GM12878 (cell line): ENCODE measurements around the gene LBR. TPM values are rescaled to one million over a fixed set of nuclear protein-coding genes. Genes with fewer than 3 reads are reported as not detected.

Experiments used
- CBFB ChIP-seq: IDR thresholded peaks from 2 replicates; pipeline ENCODE4 v1.6.1; 2016; ENCODE audit warnings: antibody characterized with exemption, low read depth
- CUX1 ChIP-seq: IDR thresholded peaks from 2 replicates; pipeline ENCODE4 v1.6.1; 2012; ENCODE audit warnings: improper control_type of control experiment, low read depth, low read length; ENCODE audit not compliant: insufficient replicate concordance
- ETV6 ChIP-seq, 2 experiments: fragments of 450-650 bp in 1 of 2; IDR thresholded peaks in 1 of 2; conservative IDR thresholded peaks in 1 of 2; 2 replicates each; pipeline ENCODE4 v1.6.1; 2014; ENCODE audit warnings: antibody characterized with exemption in 1 of 2, borderline replicate concordance in 1 of 2, low read depth in 1 of 2, mild to moderate bottlenecking in 1 of 2, moderate library complexity in 1 of 2
- HCFC1 ChIP-seq: fragments of 150-350 bp; IDR thresholded peaks from 2 replicates; pipeline ENCODE4 v1.6.1; 2014; ENCODE audit warnings: low read length
- PML ChIP-seq: IDR thresholded peaks from 2 replicates; pipeline ENCODE4 v1.6.1; 2012; ENCODE audit warnings: low read length, inconsistent platforms
- POLR2A ChIP-seq: IDR thresholded peaks from 2 replicates; pipeline ENCODE4 v1.6.1; 2011; ENCODE audit warnings: low read depth, mild to moderate bottlenecking, low read length
- POLR2AphosphoS5 ChIP-seq: IDR thresholded peaks from 2 replicates; pipeline ENCODE4 v1.6.1; 2011; ENCODE audit warnings: mild to moderate bottlenecking, low read length, inconsistent platforms
- SIN3A ChIP-seq: IDR thresholded peaks from 2 replicates; pipeline ENCODE4 v1.6.1; 2012; ENCODE audit warnings: low read depth, low read length, improper control_type of control experiment
- SREBF2 ChIP-seq: IDR thresholded peaks from 2 replicates; pipeline ENCODE4 v1.6.1; 2012; ENCODE audit warnings: mild to moderate bottlenecking, low read length
- SRF ChIP-seq, 2 experiments: IDR thresholded peaks; 2 replicates each; pipeline ENCODE4 v1.6.1; 2011; ENCODE audit warnings: low read depth in 2 of 2, low read length in 2 of 2, mild to moderate bottlenecking in 1 of 2, moderate library complexity in 1 of 2
- TAF1 ChIP-seq: IDR thresholded peaks from 2 replicates; pipeline ENCODE4 v1.6.1; 2011; ENCODE audit warnings: mild to moderate bottlenecking, low read depth, low read length, borderline replicate concordance
- TCF12 ChIP-seq: IDR thresholded peaks from 2 replicates; pipeline ENCODE4 v1.6.1; 2011; ENCODE audit warnings: low read depth, mild to moderate bottlenecking, low read length
- TCF3 ChIP-seq: IDR thresholded peaks from 2 replicates; pipeline ENCODE4 v1.6.1; 2012; ENCODE audit warnings: low read depth, mild to moderate bottlenecking, low read length, borderline replicate concordance; ENCODE audit not compliant: insufficient read depth
- ZNF207 ChIP-seq: fragments of 450-650 bp; IDR thresholded peaks from 2 replicates; pipeline ENCODE4 v1.6.1; 2014; ENCODE audit warnings: antibody characterized with exemption, mild to moderate bottlenecking, borderline replicate concordance
- ZNF274 ChIP-seq: IDR thresholded peaks from one replicate; pipeline ENCODE4 v1.8.0; 2011; ENCODE audit not compliant: insufficient read length, insufficient read depth
- polyA plus RNA-seq, 11 experiments: library from polyadenylated mRNA; depleted of rRNA in 4 of 11; unstranded in 6 of 11; stranded (reverse) in 5 of 11; fragments of >200 nt; fragmentation: Nextera tagmentation in 4 of 11; fragmentation: Illumina TruSeq in 1 of 11; extraction: Ambion mirVana in 4 of 11; extraction: Trizol in 1 of 11; gene quantifications; 1 replicate in 1 of 11; 2 replicates in 10 of 11; pipeline versions ENCODE4 v1.2.1 to v1.2.3, GENCODE V29; 2011 to 2016; ENCODE audit warnings: inconsistent platforms in 2 of 11, missing spikeins in 2 of 11, low read depth in 1 of 11
- total RNA-seq, 4 experiments: library from RNA; depleted of rRNA in 3 of 4; stranded (reverse); fragments of >200 nt in 3 of 4; fragmentation: Illumina TruSeq in 1 of 4; extraction: Trizol in 1 of 4; gene quantifications; 2 replicates each; pipeline versions ENCODE4 v1.2.1 to v1.2.3, GENCODE V29; 2013 to 2021
- TF ChIP-seq, protein P1 (sequence below): fragments of 450-650 bp; formaldehyde crosslinking; IDR thresholded peaks from 2 replicates; pipeline ENCODE4 v1.4.0; 2022; ENCODE audit warnings: mild to moderate bottlenecking, moderate library complexity
- TF ChIP-seq, protein P2 (sequence below): fragments of 450-650 bp; IDR thresholded peaks from 2 replicates; pipeline ENCODE4 v1.6.1; 2017; ENCODE audit warnings: mild to moderate bottlenecking, moderate library complexity

LBR gene
- total and polyA plus RNA-seq, 10 of the 15 experiments (the other 5 are each of a cell fraction or from before 2014, with no cell fraction given) = 81.8 to 178 (median 114) TPM

GRCh38 chr1:225467193-225468020 lies 39.6 kb upstream of the LBR start (continued):
- TF ChIP-seq CUX1 = no peak
- no peak for TF ChIP-seq ZNF274
- TF ChIP-seq SIN3A = peak; percentile 62; the same call in 1 of the 2 replicates
- peak in 1 of 2 experiments; percentile 69; a peak in 1 of 4 replicates for TF ChIP-seq SRF (IDR thresholded peaks at IDR 0.05; ENCODE audit: low read depth in 2 of 2, low read length in 2 of 2)
- peak; percentile 39; the same call in 1 of the 2 replicates for TF ChIP-seq CBFB
- no peak for TF ChIP-seq SREBF2
- peak; percentile 64; the same call in 1 of the 2 replicates for TF ChIP-seq POLR2AphosphoS5
- peak in 1 of 2 experiments; percentile 82; a peak in 2 of 4 replicates for TF ChIP-seq ETV6 (conservative IDR thresholded peaks at IDR 0.05 in 1 of 2, IDR thresholded peaks at IDR 0.05 in 1 of 2; ENCODE audit: borderline replicate concordance in 1 of 2, low read depth in 1 of 2)
- TF ChIP-seq TAF1 = peak; percentile 77; the same call in 1 of the 2 replicates
- TF ChIP-seq, protein P1, sequence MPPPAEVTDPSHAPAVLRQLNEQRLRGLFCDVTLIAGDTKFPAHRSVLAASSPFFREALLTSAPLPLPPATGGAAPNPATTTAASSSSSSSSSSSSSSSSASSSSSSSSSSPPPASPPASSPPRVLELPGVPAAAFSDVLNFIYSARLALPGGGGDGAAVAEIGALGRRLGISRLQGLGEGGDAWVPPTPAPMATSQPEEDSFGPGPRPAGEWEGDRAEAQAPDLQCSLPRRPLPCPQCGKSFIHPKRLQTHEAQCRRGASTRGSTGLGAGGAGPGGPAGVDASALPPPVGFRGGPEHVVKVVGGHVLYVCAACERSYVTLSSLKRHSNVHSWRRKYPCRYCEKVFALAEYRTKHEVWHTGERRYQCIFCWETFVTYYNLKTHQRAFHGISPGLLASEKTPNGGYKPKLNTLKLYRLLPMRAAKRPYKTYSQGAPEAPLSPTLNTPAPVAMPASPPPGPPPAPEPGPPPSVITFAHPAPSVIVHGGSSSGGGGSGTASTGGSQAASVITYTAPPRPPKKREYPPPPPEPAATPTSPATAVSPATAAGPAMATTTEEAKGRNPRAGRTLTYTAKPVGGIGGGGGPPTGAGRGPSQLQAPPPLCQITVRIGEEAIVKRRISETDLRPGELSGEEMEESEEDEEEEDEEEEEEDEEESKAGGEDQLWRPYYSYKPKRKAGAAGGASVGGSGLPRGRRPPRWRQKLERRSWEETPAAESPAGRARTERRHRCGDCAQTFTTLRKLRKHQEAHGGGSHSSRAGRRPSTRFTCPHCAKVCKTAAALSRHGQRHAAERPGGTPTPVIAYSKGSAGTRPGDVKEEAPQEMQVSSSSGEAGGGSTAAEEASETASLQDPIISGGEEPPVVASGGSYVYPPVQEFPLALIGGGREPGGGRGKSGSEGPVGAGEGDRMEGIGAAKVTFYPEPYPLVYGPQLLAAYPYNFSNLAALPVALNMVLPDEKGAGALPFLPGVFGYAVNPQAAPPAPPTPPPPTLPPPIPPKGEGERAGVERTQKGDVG (CRISPR knock-in tag) = no peak
- peak; percentile 55; the same call in 1 of the 2 replicates for TF ChIP-seq TCF3
- peak; percentile 74 for TF ChIP-seq TCF12
- peak; percentile 50; the same call in 1 of the 2 replicates for TF ChIP-seq ZNF207
- TF ChIP-seq PML = peak; percentile 92; the same call in 1 of the 2 replicates
- TF ChIP-seq HCFC1 = peak; percentile 65
- TF ChIP-seq, protein P2, sequence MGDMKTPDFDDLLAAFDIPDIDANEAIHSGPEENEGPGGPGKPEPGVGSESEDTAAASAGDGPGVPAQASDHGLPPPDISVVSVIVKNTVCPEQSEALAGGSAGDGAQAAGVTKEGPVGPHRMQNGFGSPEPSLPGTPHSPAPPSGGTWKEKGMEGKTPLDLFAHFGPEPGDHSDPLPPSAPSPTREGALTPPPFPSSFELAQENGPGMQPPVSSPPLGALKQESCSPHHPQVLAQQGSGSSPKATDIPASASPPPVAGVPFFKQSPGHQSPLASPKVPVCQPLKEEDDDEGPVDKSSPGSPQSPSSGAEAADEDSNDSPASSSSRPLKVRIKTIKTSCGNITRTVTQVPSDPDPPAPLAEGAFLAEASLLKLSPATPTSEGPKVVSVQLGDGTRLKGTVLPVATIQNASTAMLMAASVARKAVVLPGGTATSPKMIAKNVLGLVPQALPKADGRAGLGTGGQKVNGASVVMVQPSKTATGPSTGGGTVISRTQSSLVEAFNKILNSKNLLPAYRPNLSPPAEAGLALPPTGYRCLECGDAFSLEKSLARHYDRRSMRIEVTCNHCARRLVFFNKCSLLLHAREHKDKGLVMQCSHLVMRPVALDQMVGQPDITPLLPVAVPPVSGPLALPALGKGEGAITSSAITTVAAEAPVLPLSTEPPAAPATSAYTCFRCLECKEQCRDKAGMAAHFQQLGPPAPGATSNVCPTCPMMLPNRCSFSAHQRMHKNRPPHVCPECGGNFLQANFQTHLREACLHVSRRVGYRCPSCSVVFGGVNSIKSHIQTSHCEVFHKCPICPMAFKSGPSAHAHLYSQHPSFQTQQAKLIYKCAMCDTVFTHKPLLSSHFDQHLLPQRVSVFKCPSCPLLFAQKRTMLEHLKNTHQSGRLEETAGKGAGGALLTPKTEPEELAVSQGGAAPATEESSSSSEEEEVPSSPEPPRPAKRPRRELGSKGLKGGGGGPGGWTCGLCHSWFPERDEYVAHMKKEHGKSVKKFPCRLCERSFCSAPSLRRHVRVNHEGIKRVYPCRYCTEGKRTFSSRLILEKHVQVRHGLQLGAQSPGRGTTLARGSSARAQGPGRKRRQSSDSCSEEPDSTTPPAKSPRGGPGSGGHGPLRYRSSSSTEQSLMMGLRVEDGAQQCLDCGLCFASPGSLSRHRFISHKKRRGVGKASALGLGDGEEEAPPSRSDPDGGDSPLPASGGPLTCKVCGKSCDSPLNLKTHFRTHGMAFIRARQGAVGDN = peak; percentile 73
- TF ChIP-seq POLR2A = peak; percentile 88
